Stimulated activated CD4-positive, alpha-beta T cell treated with anti-CD3 and anti-CD28 coated beads, Interleukin-12 subunit alpha, Interleukin-12 subunit beta, amount 100 ng/mL, for 4 hours (primary cell): Measurements from ENCODE around the gene DLX4.

Experiments
- DNase-seq: peaks from one replicate; pipeline ENCODE4 v3.0.0-alpha.2; 2020

Gene DLX4, protein sequence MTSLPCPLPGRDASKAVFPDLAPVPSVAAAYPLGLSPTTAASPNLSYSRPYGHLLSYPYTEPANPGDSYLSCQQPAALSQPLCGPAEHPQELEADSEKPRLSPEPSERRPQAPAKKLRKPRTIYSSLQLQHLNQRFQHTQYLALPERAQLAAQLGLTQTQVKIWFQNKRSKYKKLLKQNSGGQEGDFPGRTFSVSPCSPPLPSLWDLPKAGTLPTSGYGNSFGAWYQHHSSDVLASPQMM

DNA sequence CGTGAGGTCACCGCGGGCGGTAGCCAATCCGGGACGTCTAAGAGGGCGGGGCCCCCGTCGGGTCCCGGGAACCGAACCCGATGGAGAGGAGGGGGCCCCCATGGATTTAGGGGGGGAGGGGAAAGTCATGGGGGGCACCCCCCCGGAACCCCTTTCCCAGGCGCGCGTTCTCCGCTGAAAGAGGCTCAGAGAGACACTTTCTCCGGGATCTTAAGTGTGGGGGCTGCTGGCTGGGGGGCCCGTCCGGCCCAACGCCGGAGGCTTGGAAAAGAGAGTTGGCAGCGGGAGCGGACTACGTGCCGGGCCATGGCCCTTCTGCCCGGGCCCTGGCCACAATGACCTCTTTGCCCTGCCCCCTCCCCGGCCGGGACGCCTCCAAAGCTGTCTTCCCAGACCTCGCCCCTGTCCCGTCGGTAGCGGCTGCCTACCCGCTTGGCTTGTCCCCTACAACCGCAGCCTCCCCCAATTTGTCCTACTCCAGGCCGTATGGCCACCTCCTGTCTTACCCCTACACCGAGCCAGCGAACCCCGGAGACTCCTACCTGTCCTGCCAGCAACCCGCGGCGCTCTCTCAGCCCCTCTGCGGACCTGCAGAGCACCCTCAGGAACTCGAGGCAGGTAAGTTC, at the start of gene DLX4:
TSS of gene DLX4 (plus strand) at position 57 of the 626 bp plus-strand sequence. CDS start at position 336, 279 bp downstream.
- no peak for DNase-seq

DNA sequence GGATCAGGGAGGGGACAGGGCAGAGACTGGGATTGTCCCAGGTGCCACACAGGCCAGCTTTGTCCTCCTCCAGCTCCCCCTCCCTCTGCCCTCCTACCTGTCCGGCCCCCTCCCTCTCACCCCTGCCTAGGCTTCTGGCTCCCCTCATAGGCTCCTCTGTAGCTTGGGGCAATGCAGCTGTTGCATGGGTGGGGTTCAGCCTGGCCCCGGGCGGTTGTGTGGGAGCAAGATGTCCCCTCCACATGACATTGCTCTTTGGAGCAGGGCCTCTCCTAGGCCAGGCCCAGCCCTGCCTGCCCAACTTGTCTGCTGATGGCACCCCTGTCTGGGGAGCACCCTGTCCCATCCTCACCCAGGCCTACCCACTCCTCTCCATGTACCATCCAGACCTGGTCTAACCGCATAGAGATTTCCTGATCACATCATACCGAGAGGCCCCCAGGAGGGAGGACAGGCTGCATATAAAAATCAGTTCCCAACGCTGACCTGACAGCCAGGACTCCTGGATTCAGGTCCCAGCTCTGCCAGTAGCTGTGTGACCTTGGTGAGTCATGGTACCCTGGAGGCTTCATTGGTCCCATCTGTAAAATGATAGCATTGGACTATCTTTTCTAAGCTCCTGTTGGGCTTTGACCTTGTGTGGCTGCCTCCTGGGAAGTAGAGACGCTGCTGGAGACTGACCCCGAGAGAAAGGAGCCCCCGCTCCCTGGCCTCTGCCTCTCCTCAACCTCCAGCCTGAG, 48.8 kb upstream of the DLX4 start:
- DNase-seq = no peak

DNA sequence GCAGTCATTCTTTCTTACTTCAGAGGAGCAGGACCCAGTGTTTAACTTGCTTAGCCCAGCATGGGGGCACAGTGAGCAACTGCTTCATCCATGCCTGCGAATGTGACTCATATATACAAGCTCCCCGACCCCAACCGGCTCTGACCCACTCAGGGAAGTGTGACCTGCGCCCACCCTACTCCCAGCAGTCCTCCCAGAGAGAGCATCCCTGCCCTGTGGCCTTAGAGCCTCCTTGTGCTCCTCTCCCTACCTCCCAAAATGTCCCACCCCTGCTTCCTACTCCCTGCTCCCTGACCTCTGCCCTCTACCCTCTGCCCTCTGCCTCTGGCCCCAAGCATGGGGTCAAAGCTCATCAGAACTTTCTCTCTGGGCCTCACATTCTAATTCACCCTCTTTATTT, 46.9 kb upstream of the DLX4 start:
- DNase-seq = no peak

DNA sequence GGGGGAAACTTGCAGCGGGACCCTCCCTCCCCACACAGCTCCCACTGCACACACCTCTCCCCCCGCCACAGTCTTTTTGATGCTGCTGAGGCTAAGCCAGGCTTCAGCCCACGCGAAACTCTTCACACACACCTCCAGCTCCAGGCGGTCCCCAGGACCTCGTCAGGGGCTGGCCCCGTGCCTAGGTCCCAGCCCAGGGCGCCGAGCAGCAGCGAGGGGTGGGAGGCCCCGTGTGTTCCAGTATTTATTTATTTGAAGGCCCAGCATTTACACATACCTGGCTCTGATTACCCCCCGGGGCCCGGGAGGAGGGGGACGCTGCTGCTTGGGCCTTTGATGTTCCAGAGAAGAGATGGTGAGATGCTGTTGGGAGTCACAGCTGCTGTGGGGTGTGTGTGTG, 44.9 kb upstream of the DLX4 start:
- no peak for DNase-seq

DNA sequence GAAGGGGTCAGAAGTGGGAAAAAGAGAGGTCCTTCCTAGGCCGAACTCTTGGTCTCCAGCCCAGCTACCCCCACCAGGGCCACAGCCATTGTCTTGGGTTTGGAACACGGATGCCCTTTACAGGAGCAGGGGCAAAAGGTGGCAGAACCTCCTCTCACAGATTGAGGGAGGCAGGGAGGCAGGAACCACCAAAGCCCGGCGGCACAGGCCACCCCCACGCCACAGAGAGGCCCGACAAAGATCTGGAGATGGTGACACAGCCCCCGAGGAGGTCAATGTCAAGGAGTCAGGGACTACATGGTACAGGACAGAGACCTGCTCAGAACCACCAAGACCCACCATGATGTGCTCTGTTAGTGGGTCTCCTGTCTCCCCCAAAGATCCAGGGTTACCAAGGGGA, 44.4 kb upstream of the DLX4 start:
- no peak for DNase-seq

DNA sequence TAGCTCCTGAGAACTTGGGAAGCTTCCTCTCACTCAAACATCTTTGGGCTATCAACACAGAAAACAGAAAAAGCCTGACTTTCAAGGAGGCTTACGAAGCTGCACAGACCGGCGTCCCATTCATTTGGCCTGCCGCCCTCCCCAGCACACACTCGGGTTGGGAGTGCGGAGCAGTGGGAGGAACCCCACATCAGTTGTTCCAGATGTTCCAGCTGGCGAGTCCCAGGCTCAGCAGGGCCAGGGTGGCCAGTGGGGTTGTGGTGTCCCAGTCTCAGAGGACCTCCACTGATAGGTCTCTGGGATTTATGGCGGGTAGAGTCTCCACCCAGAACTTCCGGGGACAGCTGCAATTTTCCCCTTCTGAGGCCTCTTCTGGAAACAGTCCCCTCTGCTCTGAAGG, 43.1 kb upstream of the DLX4 start:
- no peak for DNase-seq

DNA sequence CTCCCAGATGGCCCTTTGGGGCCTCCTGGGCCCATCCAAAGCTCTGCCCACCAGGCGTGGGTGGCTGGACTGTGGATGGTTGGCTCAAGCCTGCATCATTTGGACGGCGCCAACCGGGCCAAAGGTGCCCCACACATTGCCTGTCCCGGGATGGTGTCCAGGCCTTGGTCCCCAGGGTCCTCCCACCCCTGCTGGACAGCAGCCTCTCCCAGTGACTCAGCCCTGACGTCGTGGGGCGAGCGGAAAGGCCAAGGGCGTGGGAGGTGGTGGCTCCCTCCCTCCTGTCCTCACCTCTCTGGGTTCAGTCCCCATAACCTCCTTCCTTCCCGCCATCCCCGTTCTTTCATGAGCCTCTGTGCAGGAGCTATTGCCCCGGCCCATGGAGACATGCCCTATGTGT, 42.1 kb upstream of the DLX4 start:
- DNase-seq = no peak

DNA sequence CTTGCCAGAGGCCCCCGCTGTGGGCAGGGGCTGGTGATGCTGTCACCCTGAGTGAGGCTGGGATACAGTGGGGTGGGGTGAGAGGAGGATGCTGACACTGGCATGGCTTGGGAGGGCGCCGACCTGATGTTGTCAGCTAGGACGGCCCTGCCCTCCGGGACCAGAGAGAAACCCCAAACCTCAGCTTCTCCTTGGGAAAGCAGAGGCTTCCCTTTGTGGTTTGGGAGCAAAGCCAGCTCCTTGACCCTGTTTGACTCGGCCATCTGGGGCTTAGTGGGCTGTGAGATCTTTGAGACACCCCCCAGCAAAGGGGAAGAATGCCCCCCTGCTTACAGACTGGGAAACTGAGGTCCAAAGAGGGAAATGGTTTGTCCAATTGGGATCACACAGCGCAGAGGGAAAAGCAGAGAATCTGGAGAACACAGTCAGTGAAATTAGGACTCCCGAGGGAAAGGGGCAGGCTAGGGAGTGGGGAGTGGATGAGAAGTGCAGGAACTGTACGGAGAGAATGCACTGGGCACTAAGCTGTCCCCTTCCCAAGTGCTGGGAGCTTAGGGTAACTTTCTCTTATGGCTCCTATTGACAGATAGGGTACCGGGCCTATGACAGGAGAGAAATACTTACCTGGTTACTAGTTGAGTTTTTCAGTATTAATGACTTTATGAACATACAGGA, 40.7 kb upstream of the DLX4 start:
- no peak for DNase-seq

DNA sequence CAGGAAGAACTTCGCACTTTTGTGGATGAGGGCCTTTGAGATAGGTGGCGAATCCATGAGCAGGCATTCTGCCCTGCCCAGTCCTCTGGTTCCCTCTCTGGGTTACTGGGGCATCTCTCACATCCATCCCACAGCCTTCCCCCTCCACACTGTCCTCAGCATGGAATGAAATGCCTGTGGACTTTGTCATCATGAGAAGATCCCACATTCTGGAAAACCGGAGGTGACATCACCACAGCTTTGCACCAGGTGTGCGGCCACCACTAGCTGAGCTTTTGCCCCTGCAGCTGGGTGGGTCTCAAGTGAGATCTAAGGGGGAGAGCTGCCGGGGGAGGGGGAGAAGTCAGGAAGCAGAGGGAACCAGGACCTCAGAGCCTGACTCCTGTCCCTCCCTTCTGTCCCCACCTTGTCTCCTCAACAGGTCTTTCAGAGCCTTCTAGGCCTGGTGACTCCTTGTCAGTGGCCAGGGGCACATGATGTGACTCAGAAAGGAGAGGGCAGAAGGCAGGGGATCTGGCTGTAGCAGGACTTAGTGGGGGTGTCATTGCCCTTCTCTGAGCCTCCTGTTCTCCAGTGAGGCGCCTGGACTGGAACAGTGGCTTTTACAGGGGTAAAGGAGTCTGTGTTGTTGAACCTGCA, 40.0 kb upstream of the DLX4 start:
- no peak for DNase-seq

DNA sequence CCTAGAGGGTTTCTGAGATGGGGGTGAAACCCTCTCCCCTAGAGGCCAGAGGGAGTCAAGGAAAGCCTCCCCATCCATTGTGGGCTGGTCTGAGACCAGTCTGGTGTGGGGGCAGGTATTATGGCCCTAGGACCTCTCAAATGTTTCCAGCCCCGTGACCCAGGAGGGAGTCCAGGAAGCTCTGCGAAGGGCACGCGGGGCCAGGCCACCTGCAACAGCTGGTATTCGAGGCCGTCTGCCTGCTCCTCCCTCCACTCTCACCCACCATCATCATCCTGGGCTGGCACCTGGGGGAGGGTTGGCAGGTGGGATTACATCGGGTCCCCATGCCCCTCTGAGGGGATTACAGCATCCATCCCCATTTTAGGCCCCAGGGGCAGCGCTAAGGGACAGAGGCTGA, 38.1 kb upstream of the DLX4 start:
- no peak for DNase-seq

DNA sequence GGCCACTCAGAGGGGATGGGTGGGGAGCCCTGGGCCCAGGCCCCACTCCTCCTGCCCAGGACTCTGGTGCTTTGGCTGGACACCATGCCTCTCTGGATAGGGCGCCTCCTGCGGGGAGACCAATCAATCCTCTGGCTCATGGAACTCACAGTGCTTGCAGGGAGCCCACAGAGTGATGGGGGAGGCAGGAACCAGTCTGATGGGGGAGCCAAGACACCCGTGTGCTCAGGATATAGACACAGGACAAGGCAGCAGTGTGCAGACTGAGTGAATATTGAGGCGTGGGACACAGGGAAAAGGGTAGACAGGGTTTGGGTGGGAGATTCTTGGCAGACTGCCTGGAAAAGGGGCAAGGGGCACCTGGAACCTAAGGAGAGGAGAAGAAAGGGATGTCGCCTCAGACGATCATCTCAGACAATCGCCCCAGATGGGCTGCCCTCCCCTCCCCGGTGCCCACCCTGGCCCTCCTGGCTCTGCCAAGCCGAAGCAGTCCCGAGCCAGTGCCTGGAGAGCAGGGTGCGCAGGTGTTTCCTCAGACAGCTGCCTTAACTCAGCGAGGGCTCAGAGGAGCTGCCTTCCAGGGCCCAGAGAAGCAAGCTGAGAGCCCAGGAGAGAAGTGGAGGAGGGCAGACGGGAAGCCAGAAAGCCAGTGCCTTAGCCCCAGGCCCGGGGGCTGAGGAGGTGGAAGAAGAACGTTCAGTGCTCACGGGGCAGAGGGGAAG, 37.4 kb upstream of the DLX4 start:
- no peak for DNase-seq

DNA sequence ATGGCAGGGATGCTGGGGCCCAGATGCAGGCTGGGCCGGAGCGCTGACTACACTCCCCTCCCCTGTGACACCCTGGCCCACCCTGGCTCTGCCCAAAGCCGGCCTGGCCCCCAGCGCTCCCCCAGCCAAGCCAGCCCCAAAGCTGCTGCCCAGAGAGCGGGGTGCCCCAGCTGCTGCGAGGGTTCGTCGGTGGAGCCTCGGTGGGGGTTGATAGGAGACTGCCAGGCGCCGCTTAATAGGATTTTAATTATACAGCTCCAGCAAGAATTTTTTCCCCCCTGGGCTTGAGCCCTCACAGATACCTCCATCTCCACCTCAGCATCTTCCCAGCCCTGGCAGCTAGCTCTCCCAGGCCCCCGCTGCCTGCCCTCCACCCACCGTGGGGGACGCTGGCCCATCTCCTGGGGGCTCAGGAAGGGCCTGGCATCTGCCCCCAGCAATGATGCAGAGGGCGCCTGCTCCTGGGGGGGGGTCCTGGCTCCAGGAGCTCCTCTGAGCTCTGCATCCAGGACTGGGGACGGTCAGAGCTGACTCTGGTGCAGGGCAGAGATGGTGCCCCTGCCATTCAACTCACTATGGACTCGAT, 36.8 kb upstream of the DLX4 start:
- DNase-seq = no peak

DNA sequence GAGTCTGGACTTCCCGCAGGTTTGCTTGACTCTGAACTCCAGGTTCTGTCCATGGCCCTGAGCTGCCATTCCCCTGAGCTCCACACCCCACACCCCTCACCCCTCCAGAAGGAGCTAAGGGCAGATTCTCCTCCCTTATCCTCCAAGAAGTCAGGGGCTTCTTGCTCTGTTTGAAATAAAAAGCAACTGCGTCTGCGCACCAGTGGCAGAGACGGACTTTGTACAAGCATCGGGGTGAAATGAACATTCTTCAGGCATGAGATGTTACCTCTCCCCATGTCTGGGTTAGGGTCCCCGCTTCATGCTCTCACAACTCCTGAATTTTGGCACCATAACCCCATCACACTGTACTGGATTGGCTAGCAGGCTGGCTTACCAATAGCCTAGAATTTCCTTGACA, 36.1 kb upstream of the DLX4 start:
- no peak for DNase-seq

DNA sequence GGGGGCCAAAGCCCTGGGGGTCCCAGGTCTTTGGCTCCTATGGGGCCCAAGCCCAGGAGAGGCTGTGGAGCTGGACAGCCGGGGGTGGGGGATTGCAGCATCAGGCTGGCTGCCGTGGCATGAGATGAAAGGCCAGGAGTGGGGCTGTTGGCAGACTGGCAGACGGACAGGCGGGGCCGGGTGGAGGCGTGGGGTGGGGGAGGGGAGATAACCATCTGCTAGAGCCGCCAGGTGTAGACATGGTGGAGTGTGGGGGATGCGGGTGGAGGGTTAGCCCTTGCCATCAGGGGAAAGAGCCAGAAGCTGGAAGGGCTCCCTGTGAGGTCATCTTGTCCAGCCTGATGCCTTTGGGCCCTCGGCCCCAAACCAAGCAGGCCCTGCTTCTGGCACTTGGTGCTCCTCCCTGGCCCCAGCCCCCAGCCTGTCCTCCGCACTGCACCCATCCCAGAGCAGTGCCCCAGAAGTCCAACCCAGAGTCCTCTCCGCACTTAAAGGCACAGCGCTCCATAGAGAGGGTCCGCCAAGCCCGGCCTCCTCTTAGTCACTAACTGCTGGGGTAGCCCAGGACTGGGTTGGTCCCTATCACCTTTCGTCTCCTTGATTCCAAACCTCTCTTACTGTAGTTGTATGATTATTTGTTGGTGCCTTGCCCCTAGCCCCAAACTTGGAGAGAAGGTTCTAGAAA, 33.3 kb upstream of the DLX4 start:
- DNase-seq = no peak

DNA sequence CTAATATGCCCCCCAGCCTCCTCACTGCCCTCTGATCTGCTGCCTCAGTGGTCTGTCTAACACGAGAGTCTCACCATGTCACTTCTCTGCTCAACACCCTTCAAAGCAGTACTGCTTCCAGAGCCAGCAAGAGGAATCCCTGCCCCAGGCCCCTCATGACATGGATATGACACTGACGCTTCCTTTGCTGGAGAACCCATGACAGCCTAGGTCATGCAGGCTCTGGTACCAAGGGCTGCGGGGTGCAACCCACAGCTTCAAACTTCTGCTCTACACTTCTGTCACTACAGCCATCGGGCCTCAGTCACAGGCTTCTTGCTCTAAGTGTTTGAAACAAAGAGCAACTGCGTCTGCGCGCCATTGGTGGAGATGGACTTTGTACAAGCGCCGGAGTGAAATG, 32.6 kb upstream of the DLX4 start:
- DNase-seq = no peak

DNA sequence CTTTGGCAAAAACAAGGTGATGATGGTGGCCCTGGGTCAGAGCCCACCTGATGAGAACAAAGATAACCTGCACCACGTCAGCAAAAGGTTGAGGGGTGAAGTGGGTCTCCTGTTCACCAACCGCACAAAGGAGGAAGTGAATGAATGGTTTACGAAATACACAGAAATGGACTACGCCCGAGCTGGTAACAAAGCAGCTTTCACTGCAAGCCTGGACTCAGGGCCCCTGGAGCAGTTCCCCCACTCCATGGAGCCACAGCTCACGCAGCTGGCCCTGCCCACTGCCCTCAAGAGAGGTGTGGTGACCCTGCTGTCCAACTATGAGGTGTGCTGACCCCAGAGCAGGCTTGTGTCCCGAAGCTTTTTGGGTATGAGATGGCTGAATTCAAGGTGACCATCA, 29.7 kb upstream of the DLX4 start:
- DNase-seq = no peak

DNA sequence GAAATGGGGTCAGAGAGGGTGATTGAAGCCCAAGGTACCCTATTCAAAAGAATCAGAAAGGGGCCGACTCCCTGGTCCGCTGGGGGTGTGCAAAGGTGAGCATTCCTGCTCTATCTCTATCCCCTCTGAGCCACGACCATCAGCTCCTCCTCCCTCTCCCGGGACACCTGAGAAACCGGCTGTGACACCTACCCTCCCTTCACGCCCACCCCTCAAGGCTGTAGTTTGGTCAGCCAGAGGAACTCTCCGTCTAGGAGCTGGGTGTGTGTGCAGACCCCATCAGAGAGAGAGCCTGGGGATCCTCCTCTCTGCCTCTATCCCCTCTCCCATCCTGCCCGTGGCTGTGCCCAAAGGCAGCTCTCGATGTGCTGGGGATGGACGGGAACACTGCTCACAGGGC, 27.6 kb upstream of the DLX4 start:
- no peak for DNase-seq

DNA sequence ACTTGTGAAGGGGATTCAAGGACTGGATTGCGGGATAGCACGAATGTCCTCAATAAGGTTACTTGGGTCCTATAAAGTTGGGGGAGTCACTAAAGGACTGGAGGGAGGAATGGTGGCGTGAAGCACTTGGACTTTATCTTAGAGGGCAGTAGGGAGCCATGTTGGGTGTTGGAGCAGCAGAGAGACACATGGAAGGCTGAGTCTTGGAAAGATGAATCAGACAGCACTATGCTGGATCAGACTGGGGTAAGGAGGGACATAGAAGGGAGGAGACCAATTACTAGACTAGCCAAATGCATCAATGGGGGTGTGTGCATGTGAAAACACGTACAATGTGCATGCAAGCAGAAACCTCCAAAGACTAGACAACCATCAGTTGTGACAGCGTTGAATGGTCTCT, 26.0 kb upstream of the DLX4 start:
- DNase-seq = no peak

DNA sequence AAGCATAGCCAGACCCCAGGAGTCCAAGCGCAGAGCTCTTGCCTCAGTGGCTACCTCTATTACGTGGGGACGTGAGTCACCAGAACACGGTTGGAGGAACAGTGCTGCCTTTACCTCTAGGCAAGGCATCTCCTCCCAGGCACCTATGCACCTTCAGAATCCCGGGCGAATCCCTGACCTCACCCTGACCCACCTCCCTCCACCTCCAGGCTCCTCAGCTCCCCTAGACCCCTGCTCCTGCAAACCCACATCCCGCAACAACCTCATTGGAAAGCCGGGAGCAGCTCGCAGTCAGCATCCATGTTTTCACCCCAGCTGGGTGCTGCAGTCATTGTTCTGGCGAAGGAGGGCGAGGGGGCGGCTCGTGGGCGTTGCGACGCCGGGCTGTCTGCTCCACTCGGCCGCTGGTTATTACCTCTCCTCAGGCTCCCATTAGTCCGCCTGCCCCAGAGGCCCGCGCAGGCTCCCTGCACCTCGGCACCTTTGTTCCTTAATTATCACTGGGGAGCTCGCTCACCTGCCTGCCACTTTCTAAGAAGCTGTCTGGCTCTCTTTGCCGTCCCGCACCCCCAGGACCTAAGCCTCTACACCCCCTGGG, 24.6 kb upstream of the DLX4 start:
- no peak for DNase-seq

DNA sequence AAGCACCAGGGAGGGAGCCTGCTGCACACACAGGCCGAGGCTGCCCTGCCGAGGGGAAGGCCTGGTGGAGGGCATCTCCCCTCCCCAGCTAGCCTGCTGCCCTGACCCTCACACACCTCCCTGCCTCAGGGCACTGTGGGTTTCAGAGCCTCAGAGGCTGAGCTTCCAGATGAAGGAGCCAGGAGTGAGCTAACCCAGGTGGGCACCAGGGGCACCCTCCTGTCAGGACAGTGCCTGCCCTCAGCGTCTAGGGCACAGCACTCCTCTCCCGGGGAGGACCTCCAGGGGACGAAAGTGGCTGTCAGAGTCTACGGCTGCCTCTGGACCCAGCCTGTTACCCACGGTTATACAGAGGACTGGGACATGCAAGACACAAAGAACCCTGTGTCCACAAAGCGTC, 22.8 kb upstream of the DLX4 start:
- no peak for DNase-seq

DNA sequence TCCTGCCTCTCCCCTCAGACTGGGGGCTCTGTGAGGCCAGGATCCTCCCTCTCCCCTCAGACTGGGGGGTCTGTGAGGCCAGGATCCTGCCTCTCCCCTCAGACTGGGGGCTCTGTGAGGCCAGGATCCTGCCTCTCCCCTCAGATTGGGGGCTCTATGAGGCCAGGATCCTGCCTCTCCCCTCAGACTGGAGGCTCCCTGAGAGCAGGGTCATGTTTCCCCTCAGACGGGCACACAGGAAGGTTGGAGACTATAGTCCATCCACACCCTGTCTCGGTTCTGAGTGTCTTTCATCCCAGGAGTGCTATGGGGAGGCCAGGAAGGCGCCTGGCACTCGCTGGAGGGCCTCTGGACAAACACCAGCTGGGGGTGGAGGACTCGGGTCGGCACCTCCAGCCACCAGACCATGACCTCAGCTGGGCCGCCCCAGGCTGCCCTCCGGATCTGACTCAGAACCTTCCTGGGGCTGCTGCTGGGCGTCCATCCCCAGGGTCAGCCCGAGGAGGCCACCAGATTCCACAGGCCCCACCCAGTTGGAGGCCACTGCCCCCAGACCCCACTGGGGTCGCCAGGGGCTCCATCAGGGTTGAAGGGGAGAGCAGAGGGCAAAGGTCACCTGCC, 21.9 kb upstream of the DLX4 start:
- DNase-seq = no peak
